Stimulated activated memory B cell treated with anti-CD40 and anti-IgM and Interleukin-4, amounts not matched to agents 10 μg/mL and 1 μg/mL and 100 μg/mL, for 72 hours (primary cell): ENCODE data around the gene PKHD1.

ENCODE experiments used
- ATAC-seq: fragments of 150-1000 bp; cut with Tn5 transposase; 2 replicates; pipeline ENCODE4 v1.10.0; 2021
- H3K27ac Mint-ChIP-seq: one replicate; pipeline ENCODE4 v1.8.0; 2022; ENCODE audit warnings: mild to moderate bottlenecking, mixed read lengths
- H3K27me3 Mint-ChIP-seq: one replicate; pipeline ENCODE4 v1.8.0; 2022; ENCODE audit warnings: mixed read lengths
- H3K36me3 Mint-ChIP-seq: one replicate; pipeline ENCODE4 v1.8.0; 2022; ENCODE audit warnings: mixed read lengths
- H3K4me1 Mint-ChIP-seq: one replicate; pipeline ENCODE4 v1.8.0; 2022; ENCODE audit warnings: mixed read lengths
- H3K4me3 Mint-ChIP-seq: one replicate; pipeline ENCODE4 v1.8.0; 2022; ENCODE audit warnings: mild to moderate bottlenecking, moderate library complexity, mixed read lengths
- H3K9me3 Mint-ChIP-seq: one replicate; pipeline ENCODE4 v1.8.0; 2022; ENCODE audit warnings: mixed read lengths

PKHD1 gene

DNA sequence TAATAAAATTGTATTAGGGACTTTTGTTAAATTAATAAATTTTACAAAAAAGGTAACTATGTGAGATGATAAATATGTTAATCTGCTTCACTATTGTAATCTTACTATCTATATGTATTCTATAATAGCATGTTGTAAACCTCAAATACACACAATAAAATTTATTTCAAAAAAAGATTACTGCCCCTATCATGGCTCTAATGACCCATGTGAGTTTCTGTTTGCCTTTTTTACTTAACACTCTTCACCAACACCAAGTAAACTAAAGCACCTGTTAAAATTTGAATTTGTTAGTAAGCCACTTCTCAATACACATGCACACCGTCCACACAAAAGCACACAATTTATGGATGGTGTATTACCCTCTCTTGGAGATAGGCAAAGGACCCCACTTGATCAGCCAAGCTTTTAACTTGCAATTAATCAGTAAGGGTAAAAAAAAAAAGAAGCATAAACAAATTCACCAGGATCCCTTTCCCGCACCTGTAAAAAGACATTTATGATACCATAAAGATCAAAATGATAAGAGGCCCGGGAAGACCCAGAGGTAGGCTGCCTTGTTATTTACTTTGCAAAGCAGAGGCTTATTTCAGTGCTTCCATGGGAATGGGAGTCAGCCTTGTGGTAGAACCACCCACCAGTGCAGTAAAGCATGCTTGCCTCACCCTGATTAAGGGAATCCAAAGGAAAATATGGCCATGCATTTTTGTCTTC is 28.6 kb upstream of the PKHD1 start:
- Mint-ChIP-seq H3K27ac (no peak overlapping the region), H3K4me1 (no peaks in the 10 kb centered on the region), H3K27me3 (peaks cover 16% of the 10 kb centered on the region), H3K4me3 (no peak overlapping the region), H3K9me3 (peaks cover 18% of the 10 kb centered on the region), H3K36me3 (no peaks in the 10 kb centered on the region)
- ATAC-seq: no peak

- Mint-ChIP-seq H3K27me3 (peaks cover 17% of the 10 kb centered on the region), H3K27ac (no peak overlapping the region), H3K9me3 (peaks cover 15% of the 10 kb centered on the region), H3K36me3 (no peaks in the 10 kb centered on the region), H3K4me3 (no peak overlapping the region), H3K4me1 (no peaks in the 10 kb centered on the region)
- no peak for ATAC-seq
Observed at GRCh38 chr6:52115145-52115741, 27.8 kb upstream of the PKHD1 start.

DNA sequence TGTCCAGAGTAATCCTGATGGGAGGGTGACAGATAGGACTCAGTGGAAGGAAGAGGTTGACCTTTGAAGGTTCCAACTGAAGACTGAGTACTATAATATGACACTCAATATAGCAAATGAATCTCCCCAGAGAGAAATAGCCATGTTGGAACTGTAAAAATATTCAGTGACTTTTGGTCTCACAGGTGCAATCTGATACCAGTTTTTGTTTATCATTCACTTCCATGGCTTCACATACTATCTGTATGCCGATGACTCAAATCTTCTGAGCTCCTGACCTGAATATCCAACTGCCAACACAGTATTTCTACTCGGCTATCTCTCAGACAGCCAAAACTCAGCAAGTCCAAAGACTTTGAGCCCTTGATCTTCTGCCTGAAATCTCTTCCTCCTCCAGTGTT is 21.8 kb upstream of the PKHD1 start:
- Mint-ChIP-seq H3K36me3 (no peaks in the 10 kb centered on the region), H3K9me3 (peaks cover 9% of the 10 kb centered on the region), H3K27ac (no peak overlapping the region), H3K27me3 (peaks cover 17% of the 10 kb centered on the region), H3K4me1 (no peaks in the 10 kb centered on the region), H3K4me3 (no peak overlapping the region)
- no peak for ATAC-seq

- H3K36me3 Mint-ChIP-seq: no peaks in the 10 kb centered on the region
- H3K9me3 Mint-ChIP-seq: peaks cover 9% of the 10 kb centered on the region
- H3K27ac Mint-ChIP-seq: no peak overlapping the region
- ATAC-seq: no peak
- H3K4me3 Mint-ChIP-seq: no peak overlapping the region
- H3K4me1 Mint-ChIP-seq: no peaks in the 10 kb centered on the region
- H3K27me3 Mint-ChIP-seq: peaks cover 17% of the 10 kb centered on the region
Observed at GRCh38 chr6:52108128-52108527, 20.7 kb upstream of the PKHD1 start.

- Mint-ChIP-seq H3K4me3 (no peak overlapping the region), H3K4me1 (no peaks in the 10 kb centered on the region), H3K9me3 (peaks cover 6% of the 10 kb centered on the region), H3K27me3 (peaks cover 14% of the 10 kb centered on the region), H3K36me3 (no peaks in the 10 kb centered on the region), H3K27ac (no peak overlapping the region)
- no peak for ATAC-seq
Observed at GRCh38 chr6:52106994-52107393, 19.6 kb upstream of the PKHD1 start.

- Mint-ChIP-seq H3K4me1 (no peaks in the 10 kb centered on the region), H3K36me3 (no peaks in the 10 kb centered on the region), H3K9me3 (no peaks in the 10 kb centered on the region), H3K4me3 (no peak overlapping the region), H3K27me3 (peaks cover 17% of the 10 kb centered on the region), H3K27ac (no peak overlapping the region)
- ATAC-seq: no peak
Observed at GRCh38 chr6:52104979-52105378, 17.6 kb upstream of the PKHD1 start.

DNA sequence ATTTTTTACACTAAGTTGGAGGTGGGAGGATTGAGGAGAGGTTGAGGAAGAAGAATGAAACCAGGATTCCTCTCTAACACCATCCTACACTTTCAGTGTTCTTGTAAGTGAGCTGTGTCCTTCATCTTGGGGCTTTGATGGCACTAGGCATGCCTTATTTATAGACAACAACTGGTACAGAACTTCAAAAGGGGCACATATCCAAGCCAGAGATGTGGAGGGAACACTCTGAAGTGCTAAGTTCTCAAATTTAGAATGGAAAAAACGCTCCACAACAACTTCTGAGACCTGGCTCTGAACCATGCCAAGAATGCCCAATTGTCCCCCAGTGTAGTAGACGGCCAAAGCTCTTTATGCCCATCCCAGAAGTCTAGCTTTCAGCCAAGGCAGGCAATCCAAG is 16.2 kb upstream of the PKHD1 start:
- H3K4me1 Mint-ChIP-seq: no peaks in the 10 kb centered on the region
- H3K9me3 Mint-ChIP-seq: no peaks in the 10 kb centered on the region
- no peak overlapping the region for H3K27ac Mint-ChIP-seq
- H3K27me3 Mint-ChIP-seq: peaks cover 17% of the 10 kb centered on the region
- no peaks in the 10 kb centered on the region for H3K36me3 Mint-ChIP-seq
- no peak overlapping the region for H3K4me3 Mint-ChIP-seq
- ATAC-seq: no peak

- Mint-ChIP-seq H3K36me3 (no peaks in the 10 kb centered on the region), H3K9me3 (no peaks in the 10 kb centered on the region), H3K4me1 (no peaks in the 10 kb centered on the region), H3K4me3 (no peak overlapping the region), H3K27ac (no peak overlapping the region), H3K27me3 (peaks cover 21% of the 10 kb centered on the region)
- no peak for ATAC-seq
Observed at GRCh38 chr6:52102405-52102804, 15.0 kb upstream of the PKHD1 start.

DNA sequence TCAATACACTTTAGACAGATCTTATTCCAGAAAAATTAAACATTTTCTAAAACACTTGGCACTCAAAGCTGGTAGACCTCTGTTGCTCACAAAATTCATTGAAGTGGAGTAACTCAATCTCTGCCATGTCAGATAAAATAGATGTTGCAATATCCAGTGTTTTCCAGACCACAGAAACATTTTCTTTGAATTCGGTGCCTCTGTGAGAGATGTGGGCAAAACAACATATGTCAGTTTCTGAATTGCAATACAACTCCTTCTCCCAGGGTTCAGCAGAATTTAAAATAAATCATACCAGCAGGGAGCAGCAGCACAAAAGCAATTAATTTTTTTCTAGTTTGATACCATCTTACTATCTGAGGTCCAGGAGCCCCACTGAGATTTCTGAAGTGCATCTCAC is 11.3 kb upstream of the PKHD1 start:
- no peaks in the 10 kb centered on the region for H3K4me1 Mint-ChIP-seq
- H3K27me3 Mint-ChIP-seq: peaks cover 24% of the 10 kb centered on the region
- no peak for ATAC-seq
- H3K4me3 Mint-ChIP-seq: no peak overlapping the region
- H3K27ac Mint-ChIP-seq: no peak overlapping the region
- peaks cover 8% of the 10 kb centered on the region for H3K9me3 Mint-ChIP-seq
- no peaks in the 10 kb centered on the region for H3K36me3 Mint-ChIP-seq

DNA sequence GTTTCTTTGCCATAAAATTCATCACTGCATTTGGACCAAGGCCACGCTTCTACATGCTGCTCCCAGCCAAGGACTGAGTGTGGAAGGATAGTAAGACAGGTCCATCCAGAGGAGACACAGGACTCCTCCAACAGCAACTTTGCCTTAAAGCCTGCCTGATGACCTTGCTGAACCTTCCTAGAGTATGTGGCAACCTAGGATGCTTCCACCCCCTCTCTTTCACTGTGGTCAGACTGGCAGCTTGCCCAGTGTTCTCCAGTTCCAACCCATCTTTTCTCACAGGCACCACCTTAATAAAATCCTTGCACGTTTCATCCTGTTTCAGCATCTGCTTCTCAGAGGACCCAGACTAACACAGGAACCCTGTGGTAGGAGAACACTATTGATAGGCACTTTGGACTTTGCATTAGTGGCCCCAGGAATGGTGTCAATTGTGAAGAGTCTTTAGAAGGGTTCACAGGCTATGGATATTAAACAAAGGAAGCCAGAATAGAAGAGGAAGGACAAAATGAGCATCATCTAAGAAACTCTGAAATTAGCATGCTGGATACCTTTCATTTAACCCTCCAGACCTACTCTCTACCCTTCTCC is 2.4 kb upstream of the PKHD1 start:
- no peak overlapping the region for H3K27ac Mint-ChIP-seq
- peaks cover 25% of the 10 kb centered on the region for H3K27me3 Mint-ChIP-seq
- H3K36me3 Mint-ChIP-seq: no peaks in the 10 kb centered on the region
- H3K4me3 Mint-ChIP-seq: no peak overlapping the region
- ATAC-seq: no peak
- peaks cover 5% of the 10 kb centered on the region for H3K9me3 Mint-ChIP-seq
- H3K4me1 Mint-ChIP-seq: no peaks in the 10 kb centered on the region

GRCh38 chr6:52086741-52087140 is 672 bp downstream of the PKHD1 start:
- no peaks in the 10 kb centered on the region for H3K4me1 Mint-ChIP-seq
- H3K36me3 Mint-ChIP-seq: no peaks in the 10 kb centered on the region
- ATAC-seq: no peak
- no peaks in the 10 kb centered on the region for H3K9me3 Mint-ChIP-seq
- H3K27me3 Mint-ChIP-seq: peaks cover 25% of the 10 kb centered on the region
- H3K27ac Mint-ChIP-seq: no peak overlapping the region
- H3K4me3 Mint-ChIP-seq: no peak overlapping the region

DNA sequence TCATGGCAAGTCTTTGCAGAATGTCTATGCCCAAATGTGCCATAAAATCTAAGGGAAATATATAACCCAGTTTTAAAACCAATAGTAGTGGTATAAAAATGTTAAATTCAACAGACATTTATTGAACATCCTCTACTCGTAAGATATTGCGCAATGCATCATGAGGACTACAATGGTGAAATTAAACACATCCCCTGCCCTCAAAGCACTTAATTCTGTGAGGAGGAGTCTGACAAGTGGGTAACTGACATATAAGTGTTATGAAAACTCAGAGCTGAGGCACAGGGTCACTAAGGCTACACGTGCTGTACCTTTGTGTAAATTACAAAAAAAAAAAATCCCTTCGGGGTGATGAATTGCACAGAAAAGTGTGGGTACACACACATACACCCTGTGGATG is 6.2 kb downstream of the PKHD1 start:
- Mint-ChIP-seq H3K9me3 (no peaks in the 10 kb centered on the region), H3K36me3 (no peaks in the 10 kb centered on the region), H3K4me3 (no peak overlapping the region), H3K4me1 (no peaks in the 10 kb centered on the region), H3K27me3 (peaks cover 12% of the 10 kb centered on the region), H3K27ac (no peak overlapping the region)
- no peak for ATAC-seq

GRCh38 chr6:52077961-52078625 is 9.3 kb downstream of the PKHD1 start:
- no peaks in the 10 kb centered on the region for H3K27me3 Mint-ChIP-seq
- H3K4me3 Mint-ChIP-seq: no peak overlapping the region
- no peaks in the 10 kb centered on the region for H3K9me3 Mint-ChIP-seq
- ATAC-seq: no peak
- H3K36me3 Mint-ChIP-seq: no peaks in the 10 kb centered on the region
- no peak overlapping the region for H3K27ac Mint-ChIP-seq
- H3K4me1 Mint-ChIP-seq: no peaks in the 10 kb centered on the region

GRCh38 chr6:52077180-52077884 is 10.1 kb downstream of the PKHD1 start:
- Mint-ChIP-seq H3K36me3 (no peaks in the 10 kb centered on the region), H3K4me3 (no peak overlapping the region), H3K27ac (no peak overlapping the region), H3K27me3 (peaks cover under 1% of the 10 kb centered on the region), H3K4me1 (no peaks in the 10 kb centered on the region), H3K9me3 (no peaks in the 10 kb centered on the region)
- no peak for ATAC-seq

GRCh38 chr6:52076791-52077179 is 10.6 kb downstream of the PKHD1 start:
- ATAC-seq: no peak
- H3K27ac Mint-ChIP-seq: no peak overlapping the region
- no peaks in the 10 kb centered on the region for H3K4me1 Mint-ChIP-seq
- no peaks in the 10 kb centered on the region for H3K9me3 Mint-ChIP-seq
- H3K27me3 Mint-ChIP-seq: peaks cover 6% of the 10 kb centered on the region
- no peak overlapping the region for H3K4me3 Mint-ChIP-seq
- no peaks in the 10 kb centered on the region for H3K36me3 Mint-ChIP-seq
